Femur (tissue), 1 donor: Measurements from ENCODE around the gene GDF9.

Source experiments
- DNase-seq: peaks from one replicate; pipeline ENCODE4 v3.0.0-alpha.2; 2017

Gene GDF9

GRCh38 chr5:132834057-132834456 is 32.2 kb downstream of the GDF9 start:
- DNase-seq, result no peak

GRCh38 chr5:132832612-132833011 is 33.7 kb downstream of the GDF9 start:
- no peak for DNase-seq

DNA sequence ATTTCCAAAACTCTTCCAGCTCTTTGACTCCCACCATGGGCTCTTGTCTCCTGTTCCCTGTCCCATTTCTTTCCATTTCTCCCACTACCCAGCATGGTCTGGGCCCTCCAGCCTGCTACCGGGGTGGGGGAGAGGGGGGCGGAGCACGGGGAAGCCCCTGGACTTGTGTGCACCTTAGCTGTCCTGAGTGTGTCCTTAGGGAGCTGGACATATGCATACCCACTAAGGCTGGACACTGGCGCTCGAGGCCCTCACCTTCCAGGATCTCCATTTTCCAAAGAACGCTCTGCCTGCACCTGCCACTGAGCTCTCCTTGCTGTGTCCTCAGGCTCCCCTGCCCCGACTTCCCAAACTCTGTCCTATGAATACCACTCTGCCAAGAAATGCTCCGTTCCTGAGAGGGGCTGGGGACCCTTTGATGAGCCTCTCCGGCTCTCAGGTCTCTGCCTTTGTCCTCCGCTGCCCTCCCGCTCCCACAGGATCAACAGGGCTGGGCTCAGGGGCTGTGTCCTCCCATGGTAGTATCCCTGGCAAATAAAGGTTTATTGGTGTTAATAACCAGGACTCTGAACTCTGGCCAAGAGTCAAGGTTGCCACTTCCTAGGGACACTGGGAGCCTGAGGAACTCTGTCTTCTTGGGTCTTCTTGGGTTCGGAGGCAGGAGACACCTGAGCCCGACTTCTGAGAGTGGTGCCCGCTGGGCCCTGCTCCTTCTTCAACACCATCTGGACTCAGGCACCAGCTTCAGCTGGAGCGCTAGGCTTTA is 35.0 kb downstream of the GDF9 start:
- no peak for DNase-seq

DNA sequence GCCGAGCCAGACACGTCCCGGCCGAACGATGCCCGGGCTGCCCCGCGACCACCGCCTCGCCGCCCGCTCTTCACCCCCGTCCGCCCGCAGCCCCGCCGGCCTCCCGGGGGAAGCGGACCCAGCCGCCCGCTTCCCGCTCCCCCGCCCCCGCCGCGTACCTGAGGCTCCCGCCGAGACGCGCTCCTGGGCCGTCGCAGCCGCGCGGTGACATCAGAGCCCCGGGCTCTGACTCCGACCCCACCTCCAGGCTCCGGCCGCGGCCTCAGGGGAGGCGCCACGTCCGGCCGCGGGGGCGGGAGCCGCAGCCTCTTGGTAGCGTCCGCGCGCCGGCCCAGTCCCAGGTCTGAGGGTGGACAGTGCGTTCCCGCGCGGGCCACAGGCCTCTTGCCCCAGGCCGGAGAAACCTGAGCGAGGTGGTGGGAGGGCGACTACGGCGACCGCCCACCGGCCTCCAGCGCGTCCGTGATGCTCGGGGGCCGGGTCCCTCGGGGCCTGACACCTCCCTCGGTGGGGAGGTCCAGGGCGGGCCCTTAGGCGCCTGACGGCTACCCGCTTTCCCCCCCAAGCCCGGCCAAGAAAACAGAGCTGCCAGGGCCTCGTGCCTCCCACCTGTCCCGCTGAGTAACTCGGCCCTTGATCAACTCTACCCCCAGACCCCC is 35.7 kb downstream of the GDF9 start, which contains the start of gene SHROOM1:
SHROOM1 (minus strand) TSS at position 212 of the 659 bp plus-strand sequence. CDS start 4,507 bp downstream, outside the sequence.
- peak; percentile 55 for DNase-seq

- peak; percentile 78 for DNase-seq
These were observed 36.4 kb downstream of the GDF9 start for GRCh38 chr5:132829742-132830435.

DNA sequence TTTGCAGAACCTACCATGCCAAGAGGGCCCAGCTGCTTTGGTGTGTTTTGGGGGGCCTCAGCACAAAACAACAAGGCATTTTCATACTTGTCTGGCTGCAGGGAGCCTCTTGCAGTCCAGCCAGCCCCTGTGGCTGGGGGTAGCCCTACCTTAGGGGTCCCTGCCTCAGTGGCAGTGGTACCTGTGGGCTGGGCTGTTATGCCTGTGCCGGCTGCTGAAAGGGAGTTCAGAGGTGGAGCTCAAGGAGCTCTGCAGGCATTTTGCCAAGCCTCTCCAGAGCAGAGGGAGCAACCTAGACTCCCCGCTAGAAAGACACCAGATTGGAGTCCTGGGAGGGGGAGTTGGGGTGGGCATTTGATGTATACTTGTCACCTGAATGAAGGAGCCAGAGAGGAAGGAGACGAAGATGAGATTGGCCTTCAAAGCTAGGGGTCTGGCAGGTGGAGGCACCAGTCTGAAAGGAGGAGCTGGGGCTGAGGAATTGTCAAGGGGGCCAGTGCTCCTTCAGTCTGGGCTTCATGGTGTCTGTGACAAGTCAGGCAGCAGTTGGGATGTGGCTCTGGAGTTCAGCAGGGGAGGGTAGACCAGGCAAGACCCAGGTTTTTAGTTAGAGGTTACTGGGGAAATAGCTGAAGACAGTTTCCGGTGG is 37.3 kb downstream of the GDF9 start:
- no peak for DNase-seq

GRCh38 chr5:132827943-132828673 is 38.2 kb downstream of the GDF9 start:
- DNase-seq, result no peak

- DNase-seq, result no peak
These were observed 39.7 kb downstream of the GDF9 start for GRCh38 chr5:132826424-132827082.

- DNase-seq, result no peak
These were observed 40.4 kb downstream of the GDF9 start for GRCh38 chr5:132825834-132826391.

DNA sequence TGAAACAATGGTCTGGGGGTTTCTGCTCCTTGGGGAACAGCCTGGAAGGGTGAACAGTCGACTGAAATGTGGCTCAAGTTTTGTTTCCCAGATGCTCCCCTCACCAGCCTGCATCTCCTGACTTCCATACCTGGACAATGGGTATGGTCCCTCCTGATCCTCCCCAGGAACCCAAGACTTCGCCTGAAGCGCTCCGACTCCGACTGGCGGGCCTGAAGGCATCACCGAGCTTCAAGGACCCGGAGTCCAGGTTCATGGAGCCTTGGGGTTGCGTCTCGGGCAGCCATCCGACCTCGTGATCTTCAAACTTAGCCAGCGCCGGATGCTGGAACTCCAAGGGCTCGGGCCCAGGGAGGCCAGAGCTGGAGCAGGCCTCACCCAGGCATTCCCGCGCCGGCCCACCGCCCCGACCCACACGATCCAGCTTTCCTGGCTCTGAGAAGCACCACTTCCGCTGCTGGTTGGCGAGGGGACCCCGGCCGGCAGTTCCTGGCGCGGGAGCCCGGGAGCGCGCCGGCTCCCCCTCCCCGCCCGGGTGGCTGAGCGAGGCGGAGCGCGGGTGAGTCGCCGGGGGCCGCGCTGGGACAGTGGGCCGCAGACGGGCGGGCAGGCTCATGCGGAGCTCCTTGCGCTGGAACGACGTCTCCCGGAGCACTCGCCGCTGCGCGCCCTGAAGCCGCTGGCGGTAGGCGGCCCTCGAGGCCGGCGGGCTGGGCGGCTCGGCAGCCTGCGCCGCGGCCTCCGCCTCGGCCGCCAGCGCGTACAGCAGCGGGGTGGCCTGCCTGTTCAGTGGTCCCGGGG is 41.0 kb downstream of the GDF9 start:
- no peak for DNase-seq

- DNase-seq, result no peak
These were observed 41.8 kb downstream of the GDF9 start for GRCh38 chr5:132824426-132824825.

GRCh38 chr5:132823481-132824050 is 42.7 kb downstream of the GDF9 start:
- no peak for DNase-seq

GRCh38 chr5:132822650-132823480 is 43.4 kb downstream of the GDF9 start:
- DNase-seq, result peak; percentile 57

DNA sequence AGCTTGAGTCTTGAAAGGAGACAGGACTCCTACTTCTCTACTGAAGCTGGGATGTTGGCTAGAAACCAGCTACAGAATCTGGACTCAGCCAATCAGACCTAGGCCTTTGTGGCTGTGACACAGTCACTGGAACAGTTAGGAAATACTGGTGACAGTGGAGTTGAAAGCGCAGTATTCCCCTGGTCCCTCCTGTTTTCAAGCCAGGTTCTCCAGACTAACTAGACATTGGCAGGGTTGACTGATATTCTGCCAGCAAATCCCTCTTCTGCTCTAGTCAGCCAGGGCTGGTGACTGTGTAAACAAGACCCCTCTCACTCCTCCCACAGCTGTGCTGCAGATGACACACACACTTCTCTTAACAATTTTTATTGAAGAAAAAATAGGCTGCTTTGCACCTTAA is 44.5 kb downstream of the GDF9 start:
- no peak for DNase-seq

DNA sequence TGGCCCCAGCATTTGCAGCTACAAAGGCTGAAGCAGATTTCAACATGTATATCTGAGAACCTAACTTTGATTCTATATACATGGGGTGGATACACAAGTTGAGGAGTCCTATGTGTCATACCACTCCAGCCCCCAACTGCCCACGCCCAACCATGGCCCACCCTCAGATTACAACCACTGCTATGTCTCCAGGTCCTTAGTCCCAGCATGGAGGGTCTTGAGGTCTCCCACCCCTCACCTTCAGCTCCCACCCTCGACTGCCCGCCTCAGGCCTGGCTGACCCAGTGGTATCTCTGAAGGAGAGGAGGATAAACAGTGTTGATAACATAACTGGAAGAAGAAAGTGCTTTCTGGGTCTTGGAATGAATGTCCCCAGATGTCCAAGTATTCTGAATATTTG is 44.9 kb downstream of the GDF9 start:
- no peak for DNase-seq

DNA sequence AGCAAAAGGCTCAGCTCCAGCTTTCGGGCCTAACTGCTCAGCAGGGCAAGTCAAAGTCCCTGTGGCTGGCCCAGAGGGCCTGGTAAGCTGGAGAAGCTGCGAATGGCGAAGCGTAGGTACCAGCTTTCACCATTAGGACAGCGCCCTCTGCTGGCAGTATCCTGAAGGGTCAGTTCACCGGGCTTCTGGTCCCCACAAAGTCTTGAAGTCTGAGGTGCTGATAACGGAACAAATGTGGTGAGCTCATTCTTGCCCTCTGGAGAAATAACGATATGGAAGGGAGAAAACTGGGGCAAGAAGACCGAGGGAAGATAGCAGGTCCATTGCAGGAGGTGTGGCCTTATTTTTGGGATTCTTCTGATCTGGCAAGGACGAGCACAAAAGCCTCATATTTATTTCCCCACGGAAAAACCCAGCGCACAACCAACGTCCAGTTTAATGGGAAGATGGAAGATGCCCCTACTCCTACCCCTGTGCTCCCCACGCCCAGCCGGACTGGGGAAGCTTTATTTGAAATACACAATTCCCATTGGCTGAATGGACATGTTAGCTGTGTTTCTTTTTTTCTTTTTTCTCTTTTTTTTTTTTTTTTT is 46.0 kb downstream of the GDF9 start:
- peak; percentile 91 for DNase-seq

- DNase-seq, result no peak
These were observed 46.8 kb downstream of the GDF9 start for GRCh38 chr5:132819468-132819867.

DNA sequence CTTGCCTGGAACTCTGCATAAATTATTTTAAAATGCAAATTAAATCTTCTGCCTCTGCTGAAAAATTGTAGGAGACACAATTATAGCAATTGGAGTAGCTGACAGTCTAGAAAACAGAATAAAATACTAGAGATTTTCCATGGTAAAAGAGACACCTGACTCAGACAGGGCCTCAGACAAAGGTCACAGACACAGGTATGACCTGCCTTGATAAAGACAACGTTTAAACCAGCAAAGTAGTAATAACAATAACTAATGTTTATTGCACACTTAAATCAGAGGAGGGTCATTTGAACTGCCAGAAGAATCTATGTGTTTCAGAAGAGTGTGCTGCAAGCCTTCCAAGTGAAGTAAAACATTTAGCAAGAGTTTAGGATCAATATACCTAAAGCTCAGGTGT is 49.3 kb downstream of the GDF9 start:
- no peak for DNase-seq

DNA sequence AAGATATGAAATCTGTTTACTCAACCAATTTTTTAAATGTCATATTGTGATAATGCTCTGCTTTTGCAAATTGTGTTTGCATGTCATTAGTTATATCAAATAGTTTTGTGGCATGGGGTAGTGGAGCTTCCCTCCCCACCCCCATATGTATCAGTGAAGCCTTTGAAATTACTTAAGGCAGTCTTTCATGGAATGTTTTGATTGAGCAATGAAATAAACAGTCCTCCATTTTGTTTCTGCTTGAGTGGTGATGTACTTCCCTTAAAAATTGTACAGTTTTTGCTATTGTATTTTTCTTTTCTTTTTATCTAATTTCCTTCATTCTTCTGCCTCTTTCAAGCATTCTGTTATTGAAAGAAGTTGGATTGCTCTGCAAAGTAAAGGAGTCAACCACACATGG is 49.7 kb downstream of the GDF9 start:
- no peak for DNase-seq
